CD4-positive, alpha-beta memory T cell (primary cell): ENCODE results near the gene SLC35B2. TPM values are rescaled to one million over a fixed set of nuclear protein-coding genes. Genes with fewer than 3 reads are reported as not detected.

Experiments used
- CTCF ChIA-PET: fragments of 350-600 bp; sonication (Branson Sonifier 250); formaldehyde crosslinking; loops from one replicate; lab custom pipeline; 2021; ENCODE audit warnings: inconsistent platforms; ENCODE audit not compliant: partially characterized antibody; lab: Charles Lee
- POLR2A ChIA-PET: fragments of 350-600 bp; sonication (Branson Sonifier 250); formaldehyde crosslinking; loops from one replicate; lab custom pipeline; 2021; ENCODE audit not compliant: partially characterized antibody; lab: Charles Lee
- DNase-seq, 5 donors: peaks; one replicate each; pipeline versions ENCODE4 v3.0.0 to v3.0.0-alpha.2; 2020 to 2022; ENCODE audit warnings: mixed read lengths in 1 of 5
- H3K27ac ChIP-seq: one replicate; pipeline ENCODE4 v1.7.0; 2013; ENCODE audit warnings: low read depth, low read length
- H3K27me3 ChIP-seq: 2 replicates; pipeline ENCODE4 v1.7.0; 2013; ENCODE audit warnings: mild to moderate bottlenecking, low read length, moderate library complexity; ENCODE audit not compliant: insufficient read depth
- H3K36me3 ChIP-seq: 2 replicates; pipeline ENCODE4 v1.7.0; 2013; ENCODE audit warnings: mild to moderate bottlenecking, low read length, moderate library complexity; ENCODE audit not compliant: insufficient read depth
- H3K4me1 ChIP-seq: 2 replicates; pipeline ENCODE4 v1.7.0; 2013; ENCODE audit warnings: mild to moderate bottlenecking, low read length, moderate library complexity; ENCODE audit not compliant: insufficient read depth
- H3K4me3 ChIP-seq, 2 donors: one replicate each; pipeline ENCODE4 v1.7.0; 2013; ENCODE audit warnings: low read length in 2 of 2, mild to moderate bottlenecking in 1 of 2
- H3K9me3 ChIP-seq, 2 donors: one replicate each; pipeline ENCODE4 v1.7.0; 2013; ENCODE audit warnings: low read length in 2 of 2, control low read depth in 1 of 2; ENCODE audit not compliant: control insufficient read depth in 1 of 2
- H3K27ac Mint-ChIP-seq, 7 donors: one replicate each; pipeline ENCODE4 v1.8.0; 2020 to 2021; ENCODE audit warnings: mixed read lengths in 7 of 7, mild to moderate bottlenecking in 6 of 7, inconsistent platforms in 3 of 7, moderate library complexity in 3 of 7
- H3K27me3 Mint-ChIP-seq, 2 donors: one replicate each; pipeline ENCODE4 v1.8.0; 2020 to 2021; ENCODE audit warnings: mixed read lengths in 2 of 2
- H3K36me3 Mint-ChIP-seq, 2 donors: one replicate each; pipeline ENCODE4 v1.8.0; 2020 to 2021; ENCODE audit warnings: mixed read lengths in 2 of 2, inconsistent platforms in 1 of 2, mild to moderate bottlenecking in 1 of 2
- H3K4me1 Mint-ChIP-seq, 4 donors: one replicate each; pipeline ENCODE4 v1.8.0; 2020 to 2021; ENCODE audit warnings: mixed read lengths in 4 of 4, mild to moderate bottlenecking in 1 of 4
- H3K4me3 Mint-ChIP-seq, 8 donors: one replicate each; pipeline ENCODE4 v1.8.0; 2020 to 2021; ENCODE audit warnings: mixed read lengths in 8 of 8, mild to moderate bottlenecking in 7 of 8, moderate library complexity in 6 of 8, inconsistent platforms in 3 of 8
- H3K9me3 Mint-ChIP-seq, 8 donors: one replicate each; pipeline ENCODE4 v1.8.0; 2020 to 2021; ENCODE audit warnings: mixed read lengths in 8 of 8, mild to moderate bottlenecking in 5 of 8, inconsistent platforms in 3 of 8, moderate library complexity in 1 of 8
- intact Hi-C: fragments of 100-400 bp; cut with micrococcal nuclease; formaldehyde crosslinking; loops from one replicate; pipeline ENCODE4 v1.15.1; 2023
- polyA plus RNA-seq, 2 donors: library from polyadenylated mRNA; unstranded; fragments of 300-500 nt; fragmentation: Illumina TruSeq; gene quantifications; one replicate each; pipeline ENCODE4 v1.2.3, GENCODE V29; 2021
- total RNA-seq, 2 experiments: library from RNA; stranded (reverse); gene quantifications; one replicate each; pipeline ENCODE4 v1.2.3, GENCODE V29; 2021

The SLC35B2 gene
- total and polyA plus RNA-seq, 4 experiments from 2014 or later: 20.7 to 65.3 (median 31.2) TPM

DNA sequence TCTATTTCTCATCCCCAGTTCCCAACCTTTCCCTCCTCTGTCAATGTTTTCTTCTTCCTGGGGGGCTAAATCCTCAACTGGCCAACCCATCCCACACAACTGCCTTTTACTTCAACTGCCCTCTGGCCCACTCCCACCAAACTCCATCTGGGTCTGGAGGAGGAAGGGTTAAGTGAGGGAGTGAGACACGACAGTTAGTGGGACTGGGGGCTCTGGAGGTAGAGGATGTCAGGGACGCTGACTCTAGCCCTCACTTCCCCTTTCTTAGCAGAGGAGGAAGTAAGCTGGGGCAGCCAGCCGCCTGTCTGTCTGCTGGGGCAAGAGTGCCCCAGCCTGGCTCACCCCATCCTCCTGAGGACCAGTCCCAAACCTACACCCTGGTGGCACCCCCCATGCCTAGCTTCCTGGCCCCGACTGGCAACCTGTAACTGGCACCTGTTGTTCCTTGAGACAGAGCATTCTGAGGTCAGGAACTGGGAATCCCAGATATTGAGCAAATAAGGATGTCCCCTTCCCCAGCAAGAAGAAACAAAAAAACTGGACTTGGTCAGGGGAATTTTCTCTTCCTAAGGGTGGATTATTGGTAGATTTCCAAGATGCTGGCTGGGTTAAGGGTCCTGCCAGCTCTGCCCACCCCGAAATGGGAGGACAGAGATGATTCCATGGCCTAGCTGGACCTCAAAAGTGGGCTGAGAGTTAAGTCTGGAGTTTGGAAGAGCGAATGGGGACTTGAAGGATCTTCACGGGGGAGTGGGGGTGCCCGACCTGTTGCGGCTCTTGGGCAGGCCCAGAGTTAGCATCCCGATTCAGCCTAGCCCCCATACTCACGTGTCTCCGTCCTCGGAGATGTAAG lies 7.1 kb upstream of the SLC35B2 start:
- Mint-ChIP-seq H3K36me3 (peaks cover 8 to 33% of the 10 kb centered on the region in 2 donors), H3K9me3 (no peaks in the 10 kb centered on the region), H3K27me3 (peaks cover 5 to 10% of the 10 kb centered on the region in 2 donors), H3K4me3 (peak overlapping the region; percentile 73 to 95 (median 93)), H3K4me1 (peaks cover 17 to 43% (median 38%) of the 10 kb centered on the region in 4 donors), H3K27ac (peak overlapping the region; percentile 95 to 98 (median 97))
- Histone ChIP-seq H3K27me3 (peaks cover 6% of the 10 kb centered on the region), H3K27ac (peak overlapping the region; percentile 96), H3K4me1 (peaks cover 38% of the 10 kb centered on the region), H3K9me3 (no peaks in the 10 kb centered on the region), H3K4me3 (peak overlapping the region; percentile 83 to 89), H3K36me3 (peaks cover 16% of the 10 kb centered on the region)
- intact Hi-C loops: loop anchor here (1.0 to 2.0 kb wide), 5 partner anchors 7 to 168 kb away; partner anchors contain the start of genes HSP90AB1 and SLC35B2
- DNase-seq: peak in 1 of 5 donors; percentile 68
- ChIA-PET CTCF (interaction anchor here (1.0 to 8.3 kb wide), 6 partner anchors 10 to 123 kb away, joined by 3 to 82 read pairs (median 4); partner anchors contain the start of genes CDC5L and SLC35B2), POLR2A (interaction anchor here (1.2 to 6.2 kb wide), 5 partner anchors 9 to 49 kb away, joined by 3 to 97 read pairs (median 11); partner anchors contain the start of genes AARS2, HSP90AB1 and SLC35B2)

- POLR2A ChIA-PET: interaction anchor here (1.2 to 6.2 kb wide), 7 partner anchors 8 to 49 kb away, joined by 3 to 97 read pairs (median 11); partner anchors contain the start of genes AARS2, HSP90AB1 and SLC35B2
- Histone ChIP-seq H3K4me1 (peaks cover 38% of the 10 kb centered on the region), H3K36me3 (peaks cover 23% of the 10 kb centered on the region)
These were observed 6.2 kb upstream of the SLC35B2 start for GRCh38 chr6:44263354-44264100.

GRCh38 chr6:44262467-44263353 lies 5.4 kb upstream of the SLC35B2 start:
- Mint-ChIP-seq H3K4me1 (peaks cover 25 to 51% (median 42%) of the 10 kb centered on the region in 4 donors), H3K36me3 (peaks cover 8 to 41% of the 10 kb centered on the region in 2 donors), H3K27ac (peak overlapping the region; percentile 95 to 98 (median 97)), H3K4me3 (peak overlapping the region; percentile 73 to 95 (median 93)), H3K27me3 (no peaks in the 10 kb centered on the region), H3K9me3 (no peaks in the 10 kb centered on the region)
- Histone ChIP-seq H3K4me3 (peak overlapping the region; percentile 83 to 89), H3K27me3 (no peaks in the 10 kb centered on the region), H3K36me3 (peaks cover 24% of the 10 kb centered on the region), H3K9me3 (no peaks in the 10 kb centered on the region), H3K27ac (peak overlapping the region; percentile 96), H3K4me1 (peaks cover 44% of the 10 kb centered on the region)
- intact Hi-C loops: no loop called here
- ChIA-PET CTCF (interaction anchor here (0.7 to 1.7 kb wide), 3 partner anchors 10 to 41 kb away, joined by 5 to 20 read pairs (median 6); no protein-coding TSS in a partner anchor), POLR2A (interaction anchor here (1.3 to 2.9 kb wide), 6 partner anchors 9 to 50 kb away, joined by 4 to 50 read pairs (median 6); partner anchors contain the start of genes AARS2 and HSP90AB1)
- peak in 1 of 5 donors; percentile 53 for DNase-seq

More at GRCh38 chr6:44263354-44264100, 6.2 kb upstream of the SLC35B2 start:
- Histone ChIP-seq H3K4me3 (peak overlapping the region; percentile 83 to 89), H3K9me3 (no peaks in the 10 kb centered on the region), H3K27ac (peak overlapping the region; percentile 96), H3K27me3 (no peaks in the 10 kb centered on the region)
- peaks cover 2% of the 10 kb centered on the region in 2 donors for H3K27me3 Mint-ChIP-seq
- peaks cover 18 to 43% (median 38%) of the 10 kb centered on the region in 4 donors for H3K4me1 Mint-ChIP-seq
- H3K4me3 Mint-ChIP-seq: peak overlapping the region; percentile 73 to 95 (median 93)
- DNase-seq: peak in 3 of 5 donors; percentile 31 to 79 (median 51)
- no peaks in the 10 kb centered on the region for H3K9me3 Mint-ChIP-seq
- peaks cover 8 to 35% of the 10 kb centered on the region in 2 donors for H3K36me3 Mint-ChIP-seq
- H3K27ac Mint-ChIP-seq: peak overlapping the region; percentile 95 to 98 (median 97)
- intact Hi-C loops: loop anchor here (2.0 kb wide), 1 partner anchor 167 kb away; no protein-coding TSS in a partner anchor
- CTCF ChIA-PET: interaction anchor here (1.0 to 8.3 kb wide), 4 partner anchors 9 to 91 kb away, joined by 3 to 82 read pairs (median 4); partner anchors contain the start of gene SLC35B2

- ChIA-PET CTCF (interaction anchor here (1.5 to 1.7 kb wide), 2 partner anchors 9 to 24 kb away, joined by 6 to 20 read pairs; no protein-coding TSS in a partner anchor), POLR2A (interaction anchor here (1.3 to 2.9 kb wide), 5 partner anchors 8 to 51 kb away, joined by 4 to 50 read pairs (median 6); partner anchors contain the start of genes AARS2 and HSP90AB1)
- H3K27ac ChIP-seq: peak overlapping the region; percentile 96
- no peak overlapping the region for H3K4me3 ChIP-seq
- H3K36me3 Mint-ChIP-seq: peaks cover 8 to 44% of the 10 kb centered on the region in 2 donors
- peaks cover 0 to 1% (median 0%) of the 10 kb centered on the region in 8 donors for H3K9me3 Mint-ChIP-seq
- H3K27me3 ChIP-seq: no peaks in the 10 kb centered on the region
- no peaks in the 10 kb centered on the region for H3K27me3 Mint-ChIP-seq
- no peak for DNase-seq
- peaks cover 49% of the 10 kb centered on the region for H3K4me1 ChIP-seq
- intact Hi-C loops: no loop called here
- peak overlapping the region in 1 of 8 donors; percentile 73 for H3K4me3 Mint-ChIP-seq
- peaks cover 24% of the 10 kb centered on the region for H3K36me3 ChIP-seq
- peaks cover 29 to 51% (median 45%) of the 10 kb centered on the region in 4 donors for H3K4me1 Mint-ChIP-seq
- H3K9me3 ChIP-seq: no peaks in the 10 kb centered on the region
- H3K27ac Mint-ChIP-seq: peak overlapping the region in 5 of 7 donors; percentile 97 to 98 (median 98)
These were observed 4.3 kb upstream of the SLC35B2 start for GRCh38 chr6:44261581-44261980.

DNA sequence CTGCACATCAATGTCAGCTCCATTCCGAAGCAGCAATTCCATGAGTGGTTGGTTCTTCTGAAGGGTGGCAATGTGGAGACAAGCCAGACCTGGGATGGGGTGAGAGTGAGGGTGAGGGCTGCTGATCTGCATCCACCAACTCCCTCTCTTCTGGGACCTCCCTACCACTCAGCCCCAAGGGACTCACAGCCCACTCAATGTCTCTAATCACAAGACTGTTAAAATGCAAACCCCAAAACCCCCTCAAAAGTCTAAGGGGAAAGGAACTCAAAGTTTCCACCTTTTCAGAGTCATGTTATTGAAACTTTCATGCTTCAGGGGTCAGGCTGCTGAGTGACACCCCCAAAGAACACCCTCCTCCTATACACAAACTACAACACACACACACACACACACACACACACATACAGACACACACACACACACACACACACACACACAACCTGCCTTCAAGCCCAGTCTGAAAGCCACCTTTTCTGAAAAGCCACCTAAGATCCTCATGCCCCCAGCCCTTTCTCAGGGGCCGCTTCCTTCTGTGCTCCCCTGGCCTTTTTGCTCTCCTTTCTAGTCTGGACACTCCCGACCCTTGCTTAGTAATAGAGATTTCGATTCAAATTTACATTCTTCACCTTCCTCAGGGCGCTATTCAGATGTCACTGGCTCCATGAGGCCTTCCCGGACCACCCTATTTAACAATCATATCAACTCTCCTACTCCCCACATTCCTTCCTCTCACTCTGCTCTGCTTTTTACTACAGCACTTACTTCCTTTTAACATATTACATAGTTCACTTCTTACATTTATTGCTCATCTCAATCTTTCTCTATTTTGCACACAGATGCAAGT lies 3.3 kb upstream of the SLC35B2 start:
- Mint-ChIP-seq H3K4me3 (peak overlapping the region in 5 of 8 donors; percentile 3 to 70 (median 53)), H3K9me3 (peaks cover 0 to 5% (median 0%) of the 10 kb centered on the region in 8 donors), H3K4me1 (peaks cover 37 to 60% (median 53%) of the 10 kb centered on the region in 4 donors), H3K27me3 (no peaks in the 10 kb centered on the region), H3K27ac (peak overlapping the region; percentile 30 to 98 (median 85)), H3K36me3 (peaks cover 8 to 50% of the 10 kb centered on the region in 2 donors)
- DNase-seq: no peak
- intact Hi-C loops: no loop called here
- Histone ChIP-seq H3K27ac (no peak overlapping the region), H3K36me3 (peaks cover 24% of the 10 kb centered on the region), H3K4me1 (peaks cover 58% of the 10 kb centered on the region), H3K27me3 (no peaks in the 10 kb centered on the region), H3K9me3 (no peaks in the 10 kb centered on the region), H3K4me3 (no peak overlapping the region)
- ChIA-PET POLR2A (interaction anchor here (2.8 to 5.9 kb wide), 3 partner anchors 9 to 14 kb away, joined by 9 to 217 read pairs (median 50); partner anchors contain the start of gene HSP90AB1), CTCF (no interaction called here)
